Naive B cell (primary cell): ENCODE measurements around the gene ITGB6. TPM values are rescaled to one million over a fixed set of nuclear protein-coding genes. Genes with fewer than 3 reads are reported as not detected.

ENCODE experiments used
- ATAC-seq, 2 donors: fragments of 150-1000 bp; cut with Tn5 transposase; 2 replicates each; pipeline ENCODE4 v1.10.0; 2021; ENCODE audit warnings: low read depth in 2 of 2, mild to moderate bottlenecking in 2 of 2, moderate library complexity in 2 of 2
- DNase-seq: peaks from one replicate; pipeline ENCODE4 v3.0.0; 2022
- H3K27ac Mint-ChIP-seq, 6 donors: one replicate each; pipeline ENCODE4 v1.8.0; 2020 to 2022; ENCODE audit warnings: mild to moderate bottlenecking in 6 of 6, mixed read lengths in 6 of 6, moderate library complexity in 5 of 6, inconsistent platforms in 2 of 6
- H3K27me3 Mint-ChIP-seq, 3 donors: one replicate each; pipeline ENCODE4 v1.8.0; 2021 to 2022; ENCODE audit warnings: mixed read lengths in 3 of 3, mild to moderate bottlenecking in 1 of 3
- H3K36me3 Mint-ChIP-seq, 2 donors: one replicate each; pipeline ENCODE4 v1.8.0; 2020 to 2022; ENCODE audit warnings: mixed read lengths in 2 of 2, inconsistent platforms in 1 of 2, mild to moderate bottlenecking in 1 of 2
- H3K4me1 Mint-ChIP-seq, 3 donors: one replicate each; pipeline ENCODE4 v1.8.0; 2020 to 2022; ENCODE audit warnings: mixed read lengths in 3 of 3, inconsistent platforms in 1 of 3, mild to moderate bottlenecking in 1 of 3, moderate library complexity in 1 of 3
- H3K4me3 Mint-ChIP-seq, 8 donors: one replicate each; pipeline ENCODE4 v1.8.0; 2020 to 2022; ENCODE audit warnings: mild to moderate bottlenecking in 8 of 8, mixed read lengths in 8 of 8, moderate library complexity in 8 of 8, inconsistent platforms in 2 of 8
- H3K9me3 Mint-ChIP-seq, 7 donors: one replicate each; pipeline ENCODE4 v1.8.0; 2020 to 2022; ENCODE audit warnings: mixed read lengths in 7 of 7, mild to moderate bottlenecking in 5 of 7, inconsistent platforms in 2 of 7, moderate library complexity in 1 of 7
- polyA plus RNA-seq, 6 donors: library from polyadenylated mRNA; unstranded; fragments of 300-500 nt; fragmentation: Illumina TruSeq; gene quantifications; one replicate each; pipeline ENCODE4 v1.2.3, GENCODE V29; 2021; ENCODE audit warnings: low read depth in 6 of 6

The ITGB6 gene
- polyA plus RNA-seq = not detected

- Mint-ChIP-seq H3K36me3 (no peaks in the 10 kb centered on the region), H3K27ac (no peak within 1 kb of the TSS), H3K27me3 (no peaks in the 10 kb centered on the region), H3K9me3 (no peaks in the 10 kb centered on the region), H3K4me1 (no peaks in the 10 kb centered on the region), H3K4me3 (no peak within 1 kb of the TSS)
- ATAC-seq (no peak), DNase-seq (no peak)
These were observed at the start of gene ITGB6 for GRCh38 chr2:160199683-160200389. TSS of gene ITGB6 (minus strand) at chr2:160200272. CDS start at chr2:160200063, 209 bp downstream.

GRCh38 chr2:160247296-160248035 lies 47.4 kb upstream of the ITGB6 start:
- no peak for ATAC-seq
- Mint-ChIP-seq H3K4me1 (peaks cover 4 to 9% (median 7%) of the 10 kb centered on the region in 3 donors), H3K36me3 (no peaks in the 10 kb centered on the region), H3K27ac (no peak overlapping the region), H3K9me3 (no peaks in the 10 kb centered on the region), H3K4me3 (no peak overlapping the region), H3K27me3 (peaks cover 0 to 8% (median 0%) of the 10 kb centered on the region in 3 donors)
- DNase-seq = no peak

GRCh38 chr2:160246356-160246755 lies 46.3 kb upstream of the ITGB6 start:
- DNase-seq = no peak
- no peaks in the 10 kb centered on the region for H3K36me3 Mint-ChIP-seq
- H3K27me3 Mint-ChIP-seq = peaks cover 0 to 8% (median 0%) of the 10 kb centered on the region in 3 donors
- no peak for ATAC-seq
- H3K4me3 Mint-ChIP-seq = no peak overlapping the region
- H3K9me3 Mint-ChIP-seq = no peaks in the 10 kb centered on the region
- H3K27ac Mint-ChIP-seq = no peak overlapping the region
- H3K4me1 Mint-ChIP-seq = peaks cover 0 to 7% (median 6%) of the 10 kb centered on the region in 3 donors

- ATAC-seq = peak; percentile 25 to 37
- no peaks in the 10 kb centered on the region for H3K9me3 Mint-ChIP-seq
These were observed 45.6 kb upstream of the ITGB6 start for GRCh38 chr2:160245614-160246155.

GRCh38 chr2:160242893-160243564 lies 43.0 kb upstream of the ITGB6 start:
- no peak for DNase-seq
- H3K27me3 Mint-ChIP-seq = peaks cover 3 to 4% (median 3%) of the 10 kb centered on the region in 3 donors
- no peak overlapping the region for H3K27ac Mint-ChIP-seq
- H3K4me1 Mint-ChIP-seq = peaks cover 0 to 7% (median 6%) of the 10 kb centered on the region in 3 donors
- no peaks in the 10 kb centered on the region for H3K9me3 Mint-ChIP-seq
- no peaks in the 10 kb centered on the region for H3K36me3 Mint-ChIP-seq
- no peak overlapping the region for H3K4me3 Mint-ChIP-seq
- ATAC-seq = no peak

More at GRCh38 chr2:160245614-160246155, 45.6 kb upstream of the ITGB6 start:
- H3K36me3 Mint-ChIP-seq = no peaks in the 10 kb centered on the region
- DNase-seq = no peak
- H3K27ac Mint-ChIP-seq = peak overlapping the region in 1 of 6 donors; percentile 28
- peaks cover 0 to 7% (median 6%) of the 10 kb centered on the region in 3 donors for H3K4me1 Mint-ChIP-seq
- peaks cover 0 to 5% (median 0%) of the 10 kb centered on the region in 3 donors for H3K27me3 Mint-ChIP-seq
- H3K4me3 Mint-ChIP-seq = no peak overlapping the region

GRCh38 chr2:160241251-160242137 lies 41.4 kb upstream of the ITGB6 start:
- Mint-ChIP-seq H3K4me1 (peaks cover 0 to 7% (median 6%) of the 10 kb centered on the region in 3 donors), H3K4me3 (no peak overlapping the region), H3K27ac (no peak overlapping the region), H3K36me3 (no peaks in the 10 kb centered on the region), H3K27me3 (peaks cover 4 to 11% (median 9%) of the 10 kb centered on the region in 3 donors), H3K9me3 (no peaks in the 10 kb centered on the region)
- DNase-seq (no peak), ATAC-seq (no peak)

GRCh38 chr2:160239436-160239835 lies 39.4 kb upstream of the ITGB6 start:
- H3K27ac Mint-ChIP-seq = no peak overlapping the region

GRCh38 chr2:160238392-160238791 lies 38.3 kb upstream of the ITGB6 start:
- H3K4me3 Mint-ChIP-seq = no peak overlapping the region
- H3K9me3 Mint-ChIP-seq = no peaks in the 10 kb centered on the region
- no peak overlapping the region for H3K27ac Mint-ChIP-seq
- ATAC-seq (no peak), DNase-seq (no peak)
- H3K4me1 Mint-ChIP-seq = no peaks in the 10 kb centered on the region
- peaks cover 4 to 22% (median 9%) of the 10 kb centered on the region in 3 donors for H3K27me3 Mint-ChIP-seq
- H3K36me3 Mint-ChIP-seq = no peaks in the 10 kb centered on the region

More at GRCh38 chr2:160239436-160239835, 39.4 kb upstream of the ITGB6 start:
- Mint-ChIP-seq H3K4me3 (no peak overlapping the region), H3K36me3 (no peaks in the 10 kb centered on the region), H3K4me1 (no peaks in the 10 kb centered on the region), H3K27me3 (peaks cover 4 to 11% (median 9%) of the 10 kb centered on the region in 3 donors), H3K9me3 (no peaks in the 10 kb centered on the region)
- ATAC-seq = no peak
- no peak for DNase-seq

- ATAC-seq (no peak), DNase-seq (no peak)
- Mint-ChIP-seq H3K27me3 (peaks cover 0 to 19% (median 6%) of the 10 kb centered on the region in 3 donors), H3K9me3 (no peaks in the 10 kb centered on the region), H3K4me3 (no peak overlapping the region), H3K4me1 (no peaks in the 10 kb centered on the region), H3K36me3 (no peaks in the 10 kb centered on the region), H3K27ac (no peak overlapping the region)
These were observed 32.9 kb upstream of the ITGB6 start for GRCh38 chr2:160232905-160233475.

GRCh38 chr2:160229591-160229990 lies 29.5 kb upstream of the ITGB6 start:
- no peak for DNase-seq
- ATAC-seq = no peak
- Mint-ChIP-seq H3K36me3 (no peaks in the 10 kb centered on the region), H3K4me1 (peaks cover 0 to 9% (median 0%) of the 10 kb centered on the region in 3 donors), H3K27ac (no peak overlapping the region), H3K27me3 (peaks cover 0 to 20% (median 11%) of the 10 kb centered on the region in 3 donors), H3K9me3 (no peaks in the 10 kb centered on the region), H3K4me3 (no peak overlapping the region)

- H3K4me1 Mint-ChIP-seq = peaks cover 0 to 9% (median 0%) of the 10 kb centered on the region in 3 donors
- ATAC-seq = no peak
- no peaks in the 10 kb centered on the region for H3K9me3 Mint-ChIP-seq
- no peak overlapping the region for H3K4me3 Mint-ChIP-seq
- peaks cover 0 to 11% (median 9%) of the 10 kb centered on the region in 3 donors for H3K27me3 Mint-ChIP-seq
- no peaks in the 10 kb centered on the region for H3K36me3 Mint-ChIP-seq
- no peak for DNase-seq
- H3K27ac Mint-ChIP-seq = no peak overlapping the region
These were observed 28.3 kb upstream of the ITGB6 start for GRCh38 chr2:160228141-160228917.
